HepG2 (cell line): ENCODE results near the gene SATB2. TPM values are rescaled to one million over a fixed set of nuclear protein-coding genes. Genes with fewer than 3 reads are reported as not detected.

Source experiments
- AHR ChIP-seq: IDR thresholded peaks from 2 replicates; pipeline ENCODE4 v1.6.1; 2018; ENCODE audit warnings: missing genetic modification reagents, missing compliant biosample characterization
- RXRB ChIP-seq: IDR thresholded peaks from 2 replicates; pipeline ENCODE4 v1.6.1; 2016; ENCODE audit warnings: borderline replicate concordance, missing genetic modification reagents, missing compliant biosample characterization
- ZNF101 ChIP-seq: sonication (generic); formaldehyde crosslinking; IDR thresholded peaks from 2 replicates; pipeline ENCODE4 v1.4.0; 2020; ENCODE audit warnings: mild to moderate bottlenecking, low read depth, missing genetic modification reagents, borderline replicate concordance
- ZNF83 ChIP-seq: sonication (generic); formaldehyde crosslinking; IDR thresholded peaks from 2 replicates; pipeline ENCODE4 v1.4.0; 2020; ENCODE audit warnings: missing genetic modification reagents, mild to moderate bottlenecking, borderline replicate concordance
- polyA plus RNA-seq, 8 experiments: library from polyadenylated mRNA; depleted of rRNA in 3 of 8; stranded (reverse) in 7 of 8; unstranded in 1 of 8; fragments of >200 nt; fragmentation: Illumina TruSeq in 4 of 8; extraction: Trizol in 4 of 8; gene quantifications; 2 replicates each; pipeline versions ENCODE4 v1.2.1 to v1.2.3, GENCODE V29; 2011 to 2016; ENCODE audit warnings: low read depth in 4 of 8, missing spikeins in 1 of 8, mixed read lengths in 1 of 8; ENCODE audit not compliant: insufficient read depth in 1 of 8
- total RNA-seq, 5 experiments: library from RNA; depleted of rRNA; stranded (reverse); fragments of >200 nt; fragmentation: Illumina TruSeq; extraction: Trizol; gene quantifications; 2 replicates each; pipeline ENCODE4 v1.2.3, GENCODE V29; 2016; ENCODE audit warnings: low read depth in 1 of 5
- TF ChIP-seq, protein P1 (sequence below): sonication (generic); formaldehyde crosslinking; IDR thresholded peaks from 2 replicates; pipeline ENCODE4 v1.8.1; 2023; ENCODE audit warnings: mild to moderate bottlenecking, missing genetic modification reagents, borderline replicate concordance
- TF ChIP-seq, protein P2 (sequence below): sonication (generic); formaldehyde crosslinking; IDR thresholded peaks from 2 replicates; pipeline ENCODE4 v1.8.1; 2023; ENCODE audit warnings: mild to moderate bottlenecking, missing genetic modification reagents
- TF ChIP-seq, protein P3 (sequence below): sonication (generic); formaldehyde crosslinking; IDR thresholded peaks from 2 replicates; pipeline ENCODE4 v1.9.0; 2021; ENCODE audit warnings: missing genetic modification reagents, mild to moderate bottlenecking, borderline replicate concordance
- TF ChIP-seq, protein P4 (sequence below): fragments of 450-650 bp; IDR thresholded peaks from 2 replicates; pipeline ENCODE4 v1.6.1; 2016
- TF ChIP-seq, protein P5 (sequence below): sonication (generic); formaldehyde crosslinking; conservative IDR thresholded peaks from 2 replicates; pipeline ENCODE4 v1.4.0; 2020; ENCODE audit warnings: mild to moderate bottlenecking, missing genetic modification reagents, moderate library complexity
- TF ChIP-seq, protein P6 (sequence below): sonication (generic); formaldehyde crosslinking; IDR thresholded peaks from 2 replicates; pipeline ENCODE4 v1.5.0; 2020; ENCODE audit warnings: mild to moderate bottlenecking, missing genetic modification reagents, borderline replicate concordance

Gene SATB2
- total and polyA plus RNA-seq, 2 of the 13 experiments (the other 11 are each of a cell fraction or from before 2014, with no cell fraction given) = 2.5 to 5.5 TPM

DNA sequence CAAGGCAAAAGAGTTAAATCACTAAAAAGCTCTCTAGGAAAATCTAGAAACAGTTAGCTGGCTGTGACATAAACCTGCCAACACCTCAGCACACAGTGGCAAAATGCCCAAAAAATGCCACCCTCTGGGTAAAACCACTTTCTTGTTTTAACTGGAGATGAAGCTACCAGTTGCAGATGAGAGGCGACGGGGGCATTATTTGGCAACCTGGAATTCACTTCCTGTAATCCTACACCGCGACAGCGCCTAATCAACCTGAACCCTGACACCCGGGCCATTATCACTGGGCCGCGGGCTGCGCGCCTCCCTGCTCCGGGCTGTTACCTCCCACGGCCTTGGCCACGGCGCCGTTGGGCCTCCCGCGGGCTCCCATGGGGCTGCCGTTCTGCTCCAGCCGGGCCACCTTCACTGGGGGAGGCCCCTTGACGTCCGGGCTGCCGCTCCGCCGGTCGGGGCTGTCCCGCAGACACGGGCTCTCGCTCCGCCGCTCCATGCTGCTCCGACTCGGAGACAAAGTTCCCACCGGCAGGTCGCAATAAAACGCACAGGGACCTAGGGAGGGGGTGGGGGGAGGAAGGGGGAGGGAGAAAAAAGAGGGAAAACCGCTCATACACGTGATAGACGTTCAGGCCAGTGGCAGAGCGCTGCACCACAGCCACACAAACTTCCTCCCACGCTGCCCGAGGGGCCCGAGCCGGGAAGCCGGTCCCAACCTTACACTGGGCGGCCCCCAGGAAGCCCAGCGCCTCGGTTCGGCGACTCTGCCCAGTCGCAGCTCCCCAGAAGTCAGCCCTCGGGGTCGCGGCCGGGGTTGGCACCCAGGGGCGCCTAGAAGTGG lies 2.0 kb downstream of the SATB2 start (continued):
- TF ChIP-seq, protein P1, sequence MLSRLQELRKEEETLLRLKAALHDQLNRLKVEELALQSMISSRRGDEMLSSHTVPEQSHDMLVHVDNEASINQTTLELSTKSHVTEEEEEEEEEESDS = no peak
- TF ChIP-seq, protein P2, sequence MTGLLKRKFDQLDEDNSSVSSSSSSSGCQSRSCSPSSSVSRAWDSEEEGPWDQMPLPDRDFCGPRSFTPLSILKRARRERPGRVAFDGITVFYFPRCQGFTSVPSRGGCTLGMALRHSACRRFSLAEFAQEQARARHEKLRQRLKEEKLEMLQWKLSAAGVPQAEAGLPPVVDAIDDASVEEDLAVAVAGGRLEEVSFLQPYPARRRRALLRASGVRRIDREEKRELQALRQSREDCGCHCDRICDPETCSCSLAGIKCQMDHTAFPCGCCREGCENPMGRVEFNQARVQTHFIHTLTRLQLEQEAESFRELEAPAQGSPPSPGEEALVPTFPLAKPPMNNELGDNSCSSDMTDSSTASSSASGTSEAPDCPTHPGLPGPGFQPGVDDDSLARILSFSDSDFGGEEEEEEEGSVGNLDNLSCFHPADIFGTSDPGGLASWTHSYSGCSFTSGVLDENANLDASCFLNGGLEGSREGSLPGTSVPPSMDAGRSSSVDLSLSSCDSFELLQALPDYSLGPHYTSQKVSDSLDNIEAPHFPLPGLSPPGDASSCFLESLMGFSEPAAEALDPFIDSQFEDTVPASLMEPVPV (CRISPR knock-in tag) = peak; percentile 92; the same call in 1 of the 2 replicates
- TF ChIP-seq ZNF101 (no peak), RXRB (CRISPR knock-in tag) (peak; percentile 74; the same call in 1 of the 2 replicates), AHR (CRISPR knock-in tag) (peak; percentile 14; the same call in 1 of the 2 replicates), ZNF83 (CRISPR knock-in tag) (no peak)
- TF ChIP-seq, protein P3, sequence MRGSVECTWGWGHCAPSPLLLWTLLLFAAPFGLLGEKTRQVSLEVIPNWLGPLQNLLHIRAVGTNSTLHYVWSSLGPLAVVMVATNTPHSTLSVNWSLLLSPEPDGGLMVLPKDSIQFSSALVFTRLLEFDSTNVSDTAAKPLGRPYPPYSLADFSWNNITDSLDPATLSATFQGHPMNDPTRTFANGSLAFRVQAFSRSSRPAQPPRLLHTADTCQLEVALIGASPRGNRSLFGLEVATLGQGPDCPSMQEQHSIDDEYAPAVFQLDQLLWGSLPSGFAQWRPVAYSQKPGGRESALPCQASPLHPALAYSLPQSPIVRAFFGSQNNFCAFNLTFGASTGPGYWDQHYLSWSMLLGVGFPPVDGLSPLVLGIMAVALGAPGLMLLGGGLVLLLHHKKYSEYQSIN (CRISPR knock-in tag) = no peak
- TF ChIP-seq, protein P4, sequence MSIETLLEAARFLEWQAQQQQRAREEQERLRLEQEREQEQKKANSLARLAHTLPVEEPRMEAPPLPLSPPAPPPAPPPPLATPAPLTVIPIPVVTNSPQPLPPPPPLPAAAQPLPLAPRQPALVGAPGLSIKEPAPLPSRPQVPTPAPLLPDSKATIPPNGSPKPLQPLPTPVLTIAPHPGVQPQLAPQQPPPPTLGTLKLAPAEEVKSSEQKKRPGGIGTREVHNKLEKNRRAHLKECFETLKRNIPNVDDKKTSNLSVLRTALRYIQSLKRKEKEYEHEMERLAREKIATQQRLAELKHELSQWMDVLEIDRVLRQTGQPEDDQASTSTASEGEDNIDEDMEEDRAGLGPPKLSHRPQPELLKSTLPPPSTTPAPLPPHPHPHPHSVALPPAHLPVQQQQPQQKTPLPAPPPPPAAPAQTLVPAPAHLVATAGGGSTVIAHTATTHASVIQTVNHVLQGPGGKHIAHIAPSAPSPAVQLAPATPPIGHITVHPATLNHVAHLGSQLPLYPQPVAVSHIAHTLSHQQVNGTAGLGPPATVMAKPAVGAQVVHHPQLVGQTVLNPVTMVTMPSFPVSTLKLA = no peak
- TF ChIP-seq, protein P5, sequence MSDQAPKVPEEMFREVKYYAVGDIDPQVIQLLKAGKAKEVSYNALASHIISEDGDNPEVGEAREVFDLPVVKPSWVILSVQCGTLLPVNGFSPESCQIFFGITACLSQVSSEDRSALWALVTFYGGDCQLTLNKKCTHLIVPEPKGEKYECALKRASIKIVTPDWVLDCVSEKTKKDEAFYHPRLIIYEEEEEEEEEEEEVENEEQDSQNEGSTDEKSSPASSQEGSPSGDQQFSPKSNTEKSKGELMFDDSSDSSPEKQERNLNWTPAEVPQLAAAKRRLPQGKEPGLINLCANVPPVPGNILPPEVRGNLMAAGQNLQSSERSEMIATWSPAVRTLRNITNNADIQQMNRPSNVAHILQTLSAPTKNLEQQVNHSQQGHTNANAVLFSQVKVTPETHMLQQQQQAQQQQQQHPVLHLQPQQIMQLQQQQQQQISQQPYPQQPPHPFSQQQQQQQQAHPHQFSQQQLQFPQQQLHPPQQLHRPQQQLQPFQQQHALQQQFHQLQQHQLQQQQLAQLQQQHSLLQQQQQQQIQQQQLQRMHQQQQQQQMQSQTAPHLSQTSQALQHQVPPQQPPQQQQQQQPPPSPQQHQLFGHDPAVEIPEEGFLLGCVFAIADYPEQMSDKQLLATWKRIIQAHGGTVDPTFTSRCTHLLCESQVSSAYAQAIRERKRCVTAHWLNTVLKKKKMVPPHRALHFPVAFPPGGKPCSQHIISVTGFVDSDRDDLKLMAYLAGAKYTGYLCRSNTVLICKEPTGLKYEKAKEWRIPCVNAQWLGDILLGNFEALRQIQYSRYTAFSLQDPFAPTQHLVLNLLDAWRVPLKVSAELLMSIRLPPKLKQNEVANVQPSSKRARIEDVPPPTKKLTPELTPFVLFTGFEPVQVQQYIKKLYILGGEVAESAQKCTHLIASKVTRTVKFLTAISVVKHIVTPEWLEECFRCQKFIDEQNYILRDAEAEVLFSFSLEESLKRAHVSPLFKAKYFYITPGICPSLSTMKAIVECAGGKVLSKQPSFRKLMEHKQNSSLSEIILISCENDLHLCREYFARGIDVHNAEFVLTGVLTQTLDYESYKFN (CRISPR knock-in tag) = peak; percentile 82
- TF ChIP-seq, protein P6, sequence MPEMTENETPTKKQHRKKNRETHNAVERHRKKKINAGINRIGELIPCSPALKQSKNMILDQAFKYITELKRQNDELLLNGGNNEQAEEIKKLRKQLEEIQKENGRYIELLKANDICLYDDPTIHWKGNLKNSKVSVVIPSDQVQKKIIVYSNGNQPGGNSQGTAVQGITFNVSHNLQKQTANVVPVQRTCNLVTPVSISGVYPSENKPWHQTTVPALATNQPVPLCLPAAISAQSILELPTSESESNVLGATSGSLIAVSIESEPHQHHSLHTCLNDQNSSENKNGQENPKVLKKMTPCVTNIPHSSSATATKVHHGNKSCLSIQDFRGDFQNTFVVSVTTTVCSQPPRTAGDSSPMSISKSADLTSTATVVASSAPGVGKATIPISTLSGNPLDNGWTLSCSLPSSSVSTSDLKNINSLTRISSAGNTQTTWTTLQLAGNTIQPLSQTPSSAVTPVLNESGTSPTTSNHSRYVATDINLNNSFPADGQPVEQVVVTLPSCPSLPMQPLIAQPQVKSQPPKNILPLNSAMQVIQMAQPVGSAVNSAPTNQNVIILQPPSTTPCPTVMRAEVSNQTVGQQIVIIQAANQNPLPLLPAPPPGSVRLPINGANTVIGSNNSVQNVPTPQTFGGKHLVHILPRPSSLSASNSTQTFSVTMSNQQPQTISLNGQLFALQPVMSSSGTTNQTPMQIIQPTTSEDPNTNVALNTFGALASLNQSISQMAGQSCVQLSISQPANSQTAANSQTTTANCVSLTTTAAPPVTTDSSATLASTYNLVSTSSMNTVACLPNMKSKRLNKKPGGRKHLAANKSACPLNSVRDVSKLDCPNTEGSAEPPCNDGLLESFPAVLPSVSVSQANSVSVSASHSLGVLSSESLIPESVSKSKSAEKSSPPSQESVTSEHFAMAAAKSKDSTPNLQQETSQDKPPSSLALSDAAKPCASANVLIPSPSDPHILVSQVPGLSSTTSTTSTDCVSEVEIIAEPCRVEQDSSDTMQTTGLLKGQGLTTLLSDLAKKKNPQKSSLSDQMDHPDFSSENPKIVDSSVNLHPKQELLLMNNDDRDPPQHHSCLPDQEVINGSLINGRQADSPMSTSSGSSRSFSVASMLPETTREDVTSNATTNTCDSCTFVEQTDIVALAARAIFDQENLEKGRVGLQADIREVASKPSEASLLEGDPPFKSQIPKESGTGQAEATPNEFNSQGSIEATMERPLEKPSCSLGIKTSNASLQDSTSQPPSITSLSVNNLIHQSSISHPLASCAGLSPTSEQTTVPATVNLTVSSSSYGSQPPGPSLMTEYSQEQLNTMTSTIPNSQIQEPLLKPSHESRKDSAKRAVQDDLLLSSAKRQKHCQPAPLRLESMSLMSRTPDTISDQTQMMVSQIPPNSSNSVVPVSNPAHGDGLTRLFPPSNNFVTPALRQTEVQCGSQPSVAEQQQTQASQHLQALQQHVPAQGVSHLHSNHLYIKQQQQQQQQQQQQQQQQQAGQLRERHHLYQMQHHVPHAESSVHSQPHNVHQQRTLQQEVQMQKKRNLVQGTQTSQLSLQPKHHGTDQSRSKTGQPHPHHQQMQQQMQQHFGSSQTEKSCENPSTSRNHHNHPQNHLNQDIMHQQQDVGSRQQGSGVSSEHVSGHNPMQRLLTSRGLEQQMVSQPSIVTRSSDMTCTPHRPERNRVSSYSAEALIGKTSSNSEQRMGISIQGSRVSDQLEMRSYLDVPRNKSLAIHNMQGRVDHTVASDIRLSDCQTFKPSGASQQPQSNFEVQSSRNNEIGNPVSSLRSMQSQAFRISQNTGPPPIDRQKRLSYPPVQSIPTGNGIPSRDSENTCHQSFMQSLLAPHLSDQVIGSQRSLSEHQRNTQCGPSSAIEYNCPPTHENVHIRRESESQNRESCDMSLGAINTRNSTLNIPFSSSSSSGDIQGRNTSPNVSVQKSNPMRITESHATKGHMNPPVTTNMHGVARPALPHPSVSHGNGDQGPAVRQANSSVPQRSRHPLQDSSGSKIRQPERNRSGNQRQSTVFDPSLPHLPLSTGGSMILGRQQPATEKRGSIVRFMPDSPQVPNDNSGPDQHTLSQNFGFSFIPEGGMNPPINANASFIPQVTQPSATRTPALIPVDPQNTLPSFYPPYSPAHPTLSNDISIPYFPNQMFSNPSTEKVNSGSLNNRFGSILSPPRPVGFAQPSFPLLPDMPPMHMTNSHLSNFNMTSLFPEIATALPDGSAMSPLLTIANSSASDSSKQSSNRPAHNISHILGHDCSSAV = no peak
